Amniotic stem cell (primary cell): Measurements from ENCODE around the gene ADSL.
"Not testable (repeated sequence)": the region's sequence is repeated elsewhere in the genome, so short reads cannot be mapped to it uniquely, and the experiment has no call there.

ENCODE experiments used
- DNase-seq: peaks from one replicate; lab custom pipeline; 2025; lab: John Stamatoyannopoulos, UW

ADSL gene

DNA sequence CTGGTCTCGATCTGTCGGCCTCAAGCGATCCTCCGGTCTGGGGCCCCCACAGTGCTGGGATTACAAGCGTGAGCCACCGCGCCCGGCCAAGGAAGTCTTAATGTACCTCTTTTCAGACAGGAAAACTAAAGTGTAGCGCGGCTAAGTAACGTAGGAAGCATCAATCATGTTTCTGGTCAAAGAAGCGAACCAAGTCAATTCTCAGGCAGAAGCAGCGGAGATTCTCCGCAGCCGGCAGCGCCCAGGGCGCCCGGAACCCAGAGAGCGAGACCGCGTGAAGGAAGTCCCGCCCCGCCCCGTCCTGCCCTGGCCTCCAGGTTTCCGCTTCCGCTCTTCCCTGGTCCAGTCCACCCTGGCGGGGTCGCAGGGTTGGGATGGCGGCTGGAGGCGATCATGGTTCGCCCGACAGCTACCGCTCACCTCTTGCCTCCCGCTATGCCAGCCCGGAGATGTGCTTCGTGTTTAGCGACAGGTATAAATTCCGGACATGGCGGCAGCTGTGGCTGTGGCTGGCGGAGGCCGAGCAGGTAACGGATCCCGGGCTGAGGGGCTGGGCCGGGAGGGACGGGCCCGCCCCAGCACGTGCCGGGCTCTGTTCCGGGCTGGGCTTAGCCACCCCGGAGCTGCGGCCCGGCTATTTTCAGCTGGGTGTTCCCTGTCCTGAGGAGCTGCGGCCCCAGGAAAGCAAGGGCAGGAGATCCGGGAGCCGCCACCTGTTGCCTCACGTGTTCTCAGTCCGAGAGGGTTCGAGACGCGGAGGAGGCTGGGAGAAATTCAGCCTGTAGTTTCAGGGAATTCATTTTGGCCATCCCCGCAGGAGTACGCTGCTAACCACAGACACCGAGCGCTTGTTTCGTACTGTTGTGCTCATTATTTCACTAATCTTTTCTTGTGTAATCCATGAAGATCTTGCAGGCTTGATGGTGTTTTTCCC lies at the start of gene ADSL:
Gene ADSL (plus strand): TSS at position 316 of the 934 bp plus-strand sequence. CDS start 59 bp downstream, at position 375.
- peak; percentile 65 for DNase-seq

- DNase-seq = no peak
Observed at GRCh38 chr22:40300316-40300715, 46.0 kb upstream of the ADSL start.

GRCh38 chr22:40300884-40301672 lies 45.2 kb upstream of the ADSL start:
- no peak for DNase-seq

DNA sequence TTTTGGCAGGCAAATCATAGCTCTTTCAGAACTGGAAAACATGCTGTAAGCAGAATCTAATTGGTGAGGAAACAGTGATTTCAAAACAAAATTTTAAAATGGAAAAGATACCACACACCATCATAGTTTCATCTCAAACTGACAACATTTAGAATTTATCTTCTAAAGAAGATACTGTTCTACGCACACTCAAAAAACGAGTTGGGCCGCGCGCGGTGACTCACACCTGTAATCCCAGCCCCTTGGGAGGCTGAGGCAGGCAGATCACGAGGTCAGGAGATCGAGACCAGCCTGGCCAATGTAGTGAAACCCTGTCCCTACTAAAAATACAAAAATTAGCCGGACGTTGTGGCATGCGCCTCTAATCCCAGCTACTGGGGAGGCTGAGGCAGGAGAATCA lies 44.2 kb upstream of the ADSL start:
- DNase-seq = no peak

DNA sequence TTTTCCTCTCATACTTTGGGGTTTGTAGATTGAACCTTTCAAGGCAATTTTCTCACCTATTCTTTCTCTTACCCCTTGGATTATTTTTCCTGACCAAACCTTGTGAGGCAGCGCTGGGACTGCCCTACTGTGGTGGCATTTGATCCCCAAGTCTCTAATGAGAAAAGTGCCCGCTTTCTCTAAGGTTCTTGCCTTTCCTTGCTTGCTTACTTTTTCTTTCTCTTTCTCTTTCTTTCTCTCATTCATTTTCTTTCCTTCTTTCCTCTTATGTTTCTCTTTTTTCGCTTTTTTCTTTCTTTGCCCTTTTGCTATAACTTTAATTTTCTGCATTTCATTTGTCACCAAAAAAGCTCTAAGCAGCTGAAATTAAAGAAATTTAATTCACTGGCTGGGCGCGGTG lies 40.7 kb upstream of the ADSL start:
- DNase-seq = no peak

- DNase-seq = no peak
Observed at GRCh38 chr22:40308999-40309573, 37.2 kb upstream of the ADSL start.

DNA sequence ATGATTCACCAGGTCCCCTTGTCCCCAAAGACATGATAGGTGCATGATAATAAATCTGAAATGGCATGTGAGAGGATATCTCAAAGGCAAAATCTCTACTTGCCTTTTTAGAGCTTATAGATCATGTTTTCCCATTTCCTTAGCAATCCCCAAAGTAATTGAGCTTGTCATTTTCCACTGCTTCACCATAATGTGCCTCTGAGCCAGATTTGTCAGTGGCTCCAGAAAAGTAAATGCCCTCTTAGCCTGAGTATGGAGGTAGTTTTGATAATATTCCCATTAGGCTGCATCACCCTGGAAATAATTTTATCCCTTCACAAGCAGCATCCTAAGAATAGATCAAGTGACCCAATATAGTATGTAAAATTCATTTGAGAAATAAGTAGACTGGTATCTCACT lies 36.7 kb upstream of the ADSL start:
- DNase-seq = no peak

DNA sequence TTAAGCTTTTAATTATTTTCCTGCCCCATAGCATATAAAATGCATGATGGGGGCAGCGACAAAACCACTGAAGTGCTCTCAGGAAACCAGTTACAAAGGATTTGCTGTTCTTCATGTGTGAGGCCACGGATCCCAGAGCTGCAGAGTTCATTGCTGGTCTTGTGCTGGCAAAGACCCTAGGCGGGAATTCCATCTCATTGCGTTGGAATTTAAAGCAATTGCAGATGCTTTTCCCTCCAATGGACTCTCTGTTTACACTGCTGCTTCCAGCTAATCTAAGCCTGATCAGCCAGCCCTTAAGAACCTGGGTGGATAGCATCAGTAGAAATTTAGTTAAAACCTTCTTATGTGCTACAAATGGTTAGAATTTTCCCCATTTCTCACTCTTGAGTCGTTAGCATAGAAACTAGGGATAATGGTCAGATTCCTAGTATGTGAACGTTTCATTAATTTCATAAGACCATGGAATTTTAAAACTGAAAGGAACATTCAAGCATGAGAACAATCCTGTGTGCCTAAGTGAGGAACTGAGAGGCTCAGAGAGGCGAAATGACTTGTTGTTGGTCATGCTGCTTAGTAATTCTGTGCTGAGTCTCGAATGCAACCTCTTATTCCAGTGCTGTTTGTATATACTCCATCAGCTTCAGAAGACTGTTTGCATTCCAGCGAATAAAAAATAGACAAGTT lies 36.1 kb upstream of the ADSL start:
- DNase-seq = peak; percentile 53

DNA sequence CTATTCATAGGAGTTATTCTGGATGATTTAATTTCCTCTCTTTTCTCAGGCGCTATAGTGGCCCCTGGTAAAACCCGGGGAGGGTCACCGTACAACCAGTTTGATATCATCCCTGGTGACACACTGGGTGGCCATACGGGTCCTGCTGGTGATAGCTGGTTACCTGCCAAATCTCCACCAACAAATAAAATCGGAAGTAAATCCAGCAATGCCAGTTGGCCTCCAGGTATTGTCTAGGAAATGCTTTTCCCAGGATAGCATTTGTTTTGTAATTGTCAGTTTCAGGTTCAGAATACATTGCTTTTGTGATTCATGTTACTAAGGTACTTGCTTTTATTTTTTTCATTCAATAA lies 35.6 kb upstream of the ADSL start:
- no peak for DNase-seq

GRCh38 chr22:40311646-40312045 lies 34.7 kb upstream of the ADSL start:
- DNase-seq = not testable (repeated sequence)

DNA sequence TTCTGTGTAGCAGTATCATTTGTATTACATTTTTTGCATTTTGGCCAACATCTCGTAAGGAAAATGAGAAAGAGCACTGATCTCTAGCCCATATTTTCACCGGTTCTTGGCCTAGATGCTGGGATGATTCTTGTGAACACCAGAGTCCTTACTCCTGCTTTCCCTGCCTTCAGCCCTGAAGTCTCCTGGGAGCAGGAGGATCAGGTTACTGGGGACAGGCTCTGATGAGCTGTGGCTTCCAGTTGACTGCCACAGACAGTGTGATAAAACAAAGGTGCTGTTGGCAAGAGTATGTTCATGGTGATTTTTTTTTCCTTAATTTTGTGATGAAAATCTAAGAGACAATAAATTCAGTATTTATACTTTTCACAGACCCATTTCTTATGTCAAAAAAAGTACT lies 34.2 kb upstream of the ADSL start:
- no peak for DNase-seq

GRCh38 chr22:40313007-40313406 lies 33.3 kb upstream of the ADSL start:
- DNase-seq = no peak

DNA sequence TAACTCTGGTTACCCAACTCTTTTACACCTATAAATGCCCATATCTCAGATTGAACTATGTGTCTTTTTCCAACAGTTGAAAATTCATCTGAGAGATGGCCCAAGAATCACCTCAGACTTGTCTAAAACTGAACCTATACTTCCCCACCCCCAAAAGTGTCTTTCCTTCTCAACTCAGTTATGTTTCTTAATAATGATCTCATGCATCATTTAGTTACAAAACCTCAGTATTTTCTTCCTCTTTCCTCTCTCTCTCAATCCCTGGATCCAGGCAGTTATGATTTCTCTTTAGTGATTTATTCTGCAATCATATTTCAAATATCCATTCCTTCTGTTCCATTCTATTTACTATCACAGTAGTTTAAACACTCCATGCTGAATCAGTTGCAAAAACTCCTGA lies 32.3 kb upstream of the ADSL start:
- no peak for DNase-seq

DNA sequence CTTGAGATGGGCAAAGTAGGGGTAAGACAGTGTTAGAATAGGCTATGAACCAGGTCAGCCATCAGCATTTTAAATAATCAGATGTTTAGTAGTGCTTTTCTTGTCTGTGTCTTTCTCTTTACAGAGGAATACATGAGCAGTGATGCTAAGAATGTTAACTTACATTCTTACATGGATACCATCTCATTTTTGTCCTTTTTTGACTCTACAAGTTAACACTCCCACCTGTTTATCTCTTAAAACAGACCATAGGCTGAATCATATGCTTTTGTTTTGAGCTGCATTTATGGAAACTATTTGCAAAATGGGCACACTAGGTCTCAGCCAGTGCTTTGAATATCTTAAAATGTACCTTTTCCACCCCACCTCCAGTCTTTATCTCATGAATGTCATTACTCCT lies 25.6 kb upstream of the ADSL start:
- no peak for DNase-seq

- no peak for DNase-seq
Observed at GRCh38 chr22:40322021-40322420, 24.3 kb upstream of the ADSL start.

DNA sequence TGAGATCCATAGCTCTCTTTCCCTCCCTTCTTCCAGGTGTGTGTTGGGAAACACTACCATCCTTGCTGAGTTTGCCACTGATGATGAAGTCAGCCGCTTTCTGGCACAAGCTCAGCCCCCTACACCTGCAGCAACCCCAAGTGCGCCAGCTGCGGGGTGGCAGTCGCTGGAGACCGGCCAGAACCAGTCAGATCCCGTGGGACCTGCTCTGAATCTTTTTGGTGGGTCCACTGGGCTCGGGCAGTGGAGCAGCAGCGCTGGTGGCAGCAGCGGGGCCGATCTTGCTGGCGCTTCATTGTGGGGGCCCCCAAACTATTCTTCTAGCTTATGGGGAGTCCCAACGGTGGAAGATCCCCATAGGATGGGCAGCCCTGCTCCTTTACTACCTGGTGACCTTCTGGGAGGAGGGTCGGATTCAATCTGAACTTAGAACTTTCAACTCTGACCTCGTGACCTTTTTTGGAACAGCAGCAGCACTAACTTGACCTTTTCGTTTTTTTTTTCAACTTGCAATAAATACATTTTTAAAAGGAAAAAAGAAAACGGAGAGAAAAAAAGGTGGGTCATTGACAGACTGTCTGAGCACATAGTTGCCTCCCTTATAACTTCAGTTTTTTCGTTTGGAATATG lies 23.4 kb upstream of the ADSL start:
- DNase-seq = no peak

GRCh38 chr22:40323681-40324171 lies 22.6 kb upstream of the ADSL start:
- no peak for DNase-seq

GRCh38 chr22:40324468-40325305 lies 21.6 kb upstream of the ADSL start:
- DNase-seq = no peak

DNA sequence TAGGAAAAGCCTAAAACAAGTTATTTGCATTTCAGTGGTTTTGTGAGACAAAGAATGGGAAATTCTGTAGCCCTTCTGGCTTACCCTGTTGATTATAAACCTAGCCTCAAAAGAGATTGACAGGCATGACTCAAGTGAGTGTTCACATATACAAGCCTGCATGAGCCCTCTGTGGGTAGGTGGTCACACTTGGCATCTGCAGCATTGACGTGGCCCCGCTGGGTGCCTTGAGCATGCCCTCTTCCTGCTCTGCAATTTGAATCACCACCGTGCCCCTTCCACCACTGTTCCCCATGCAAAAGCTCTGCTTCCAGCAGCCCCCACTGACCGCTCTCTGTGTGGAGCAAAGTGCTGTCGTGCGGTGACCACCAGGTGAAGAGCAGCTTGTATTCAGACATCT lies 21.0 kb upstream of the ADSL start:
- no peak for DNase-seq

DNA sequence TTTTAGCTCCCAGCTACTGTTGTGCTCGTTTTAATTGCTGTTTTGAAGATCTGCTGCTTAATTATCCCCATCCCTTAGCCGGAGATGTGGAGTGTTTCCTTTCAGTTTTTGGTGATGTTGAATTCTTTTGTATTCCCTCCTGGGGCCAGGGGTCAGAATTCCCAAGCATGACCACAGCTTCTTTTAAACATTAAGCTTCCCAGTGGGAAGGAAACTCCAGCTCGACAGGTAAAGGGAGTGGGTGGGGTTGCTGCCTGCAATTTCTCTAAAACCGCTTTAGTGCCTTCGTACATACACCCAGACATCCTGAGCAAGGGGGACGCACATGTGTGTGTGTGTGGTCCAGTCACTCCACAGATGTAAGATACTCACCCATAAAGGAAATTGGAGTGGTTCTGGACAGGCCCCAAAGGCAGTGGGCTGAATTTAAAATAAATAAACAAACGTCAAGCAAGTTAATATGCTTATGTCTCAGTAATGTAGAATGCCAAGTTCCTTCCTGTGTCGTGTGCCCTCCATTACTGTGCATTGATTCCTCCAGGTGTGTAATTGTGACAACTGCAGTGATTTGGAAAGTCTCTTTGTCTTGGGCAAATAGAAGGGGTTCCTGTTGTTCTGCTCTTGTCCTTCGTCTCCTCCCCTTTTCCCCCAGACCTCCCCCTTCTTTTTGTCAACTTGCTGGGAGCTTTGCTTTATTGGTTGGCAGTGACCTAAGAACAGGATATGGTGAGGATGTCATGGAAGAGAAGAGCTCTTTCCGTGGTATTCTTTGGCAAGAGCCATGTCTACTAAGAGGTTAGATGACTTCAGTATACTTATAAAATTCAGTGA lies 19.2 kb upstream of the ADSL start:
- DNase-seq = no peak
